H1 (cell line): Measurements from ENCODE around the gene TMTC2. TPM values are rescaled to one million over a fixed set of nuclear protein-coding genes. Genes with fewer than 3 reads are reported as not detected.

ENCODE experiments used
- CBX5 ChIP-seq: fragments of 300-800, 300-1000 bp; sonication (generic); IDR thresholded peaks from 2 replicates; pipeline ENCODE4 v1.7.1; 2016; ENCODE audit warnings: antibody characterized with exemption, low read length, low read depth
- CHD7 ChIP-seq: fragments of 300-600 bp; sonication (generic); IDR thresholded peaks from 2 replicates; pipeline ENCODE4 v1.7.1; 2012; ENCODE audit warnings: low read length, moderate library complexity, mild to moderate bottlenecking, inconsistent platforms; ENCODE audit not compliant: insufficient replicate concordance
- HDAC2 ChIP-seq, 2 experiments: fragments of 300-600 bp in 1 of 2; sonication (generic) in 1 of 2; IDR thresholded peaks; 2 replicates each; pipeline ENCODE4 v1.6.1; 2011 to 2012; ENCODE audit warnings: low read depth in 2 of 2, low read length in 2 of 2, mild to moderate bottlenecking in 2 of 2, moderate library complexity in 2 of 2, borderline replicate concordance in 1 of 2, inconsistent platforms in 1 of 2
- KDM1A ChIP-seq: fragments of 200-600, 300-600 bp; sonication (generic); IDR thresholded peaks from 2 replicates; pipeline ENCODE4 v1.7.1; 2016; ENCODE audit warnings: mild to moderate bottlenecking, low read length, borderline replicate concordance
- POLR2AphosphoS5 ChIP-seq: IDR thresholded peaks from 2 replicates; pipeline ENCODE4 v1.6.1; 2011; ENCODE audit warnings: low read depth, low read length
- RAD21 ChIP-seq, 2 experiments: IDR thresholded peaks in 1 of 2; conservative IDR thresholded peaks in 1 of 2; 2 replicates each; pipeline ENCODE4 v1.6.1; 2011; ENCODE audit warnings: low read depth in 2 of 2, low read length in 2 of 2, improper control_type of control experiment in 1 of 2, inconsistent platforms in 1 of 2, mild to moderate bottlenecking in 1 of 2, moderate library complexity in 1 of 2
- RBBP5 ChIP-seq: IDR thresholded peaks from 2 replicates; pipeline ENCODE4 v1.7.1; 2012; ENCODE audit warnings: low read depth, mild to moderate bottlenecking, inconsistent platforms, low read length, moderate library complexity, borderline replicate concordance
- SAP30 ChIP-seq: fragments of 300-600 bp; sonication (generic); IDR thresholded peaks from 2 replicates; pipeline ENCODE4 v1.7.1; 2012; ENCODE audit warnings: low read length, moderate library complexity, mild to moderate bottlenecking, inconsistent platforms; ENCODE audit not compliant: insufficient read depth, insufficient replicate concordance
- polyA plus RNA-seq, 7 experiments: library from polyadenylated mRNA; depleted of rRNA in 3 of 7; stranded (reverse) in 5 of 7; unstranded in 2 of 7; fragments of >200 nt in 5 of 7; fragments of 200-250 nt in 2 of 7; gene quantifications; 1 replicate in 5 of 7; 2 replicates in 1 of 7; 4 replicates in 1 of 7; pipeline versions ENCODE4 v1.2.1 to v1.2.3, GENCODE V29; 2011 to 2013; ENCODE audit warnings: missing spikeins in 2 of 7, mixed read lengths in 2 of 7
- total RNA-seq: library from RNA; stranded (reverse); fragmentation: NEBNext Ultra II Directional; extraction: Animal tissue kit (Norgen Biotek cat#: 25700); gene quantifications from 2 replicates; pipeline ENCODE4 v1.2.1, GENCODE V29; 2021

TMTC2 gene
- total and polyA plus RNA-seq, 2 of the 8 experiments (the other 6 are each of a cell fraction or from before 2014, with no cell fraction given), result 2.3 to 3.9 TPM

DNA sequence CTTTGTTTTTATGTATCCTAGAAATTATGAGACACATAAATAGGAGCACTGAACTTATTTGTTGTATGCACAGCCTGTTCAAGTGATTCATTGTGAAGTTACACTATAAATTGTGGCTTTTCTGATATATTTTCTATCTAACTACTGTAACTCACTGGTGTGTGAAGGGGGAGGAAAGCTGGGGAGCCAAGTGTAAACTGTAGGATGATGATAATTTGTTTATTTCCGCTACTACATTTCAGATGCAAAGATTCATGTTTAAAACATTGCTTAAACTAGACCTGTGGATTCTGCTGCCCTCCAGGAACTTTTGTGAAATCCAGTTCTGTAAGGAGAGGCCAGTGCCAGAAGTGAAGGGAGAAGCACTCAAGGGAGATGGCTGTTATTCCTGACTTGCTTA, 3.3 kb downstream of the TMTC2 start (continued):
- TF ChIP-seq CHD7, result no peak
- TF ChIP-seq POLR2AphosphoS5, result no peak
- TF ChIP-seq RBBP5, result no peak
- no peak for TF ChIP-seq CBX5
- no peak for TF ChIP-seq KDM1A
- no peak for TF ChIP-seq HDAC2 (IDR thresholded peaks at IDR 0.05; ENCODE audit: borderline replicate concordance in 1 of 2, low read depth in 2 of 2, low read length in 2 of 2)
- TF ChIP-seq RAD21 (IDR thresholded peaks at IDR 0.05 in 1 of 2, conservative IDR thresholded peaks at IDR 0.05 in 1 of 2; ENCODE audit: low read depth in 2 of 2, low read length in 2 of 2), result no peak
- no peak for TF ChIP-seq SAP30
